ENCODE measurements around the gene CABLES2.

DNA sequence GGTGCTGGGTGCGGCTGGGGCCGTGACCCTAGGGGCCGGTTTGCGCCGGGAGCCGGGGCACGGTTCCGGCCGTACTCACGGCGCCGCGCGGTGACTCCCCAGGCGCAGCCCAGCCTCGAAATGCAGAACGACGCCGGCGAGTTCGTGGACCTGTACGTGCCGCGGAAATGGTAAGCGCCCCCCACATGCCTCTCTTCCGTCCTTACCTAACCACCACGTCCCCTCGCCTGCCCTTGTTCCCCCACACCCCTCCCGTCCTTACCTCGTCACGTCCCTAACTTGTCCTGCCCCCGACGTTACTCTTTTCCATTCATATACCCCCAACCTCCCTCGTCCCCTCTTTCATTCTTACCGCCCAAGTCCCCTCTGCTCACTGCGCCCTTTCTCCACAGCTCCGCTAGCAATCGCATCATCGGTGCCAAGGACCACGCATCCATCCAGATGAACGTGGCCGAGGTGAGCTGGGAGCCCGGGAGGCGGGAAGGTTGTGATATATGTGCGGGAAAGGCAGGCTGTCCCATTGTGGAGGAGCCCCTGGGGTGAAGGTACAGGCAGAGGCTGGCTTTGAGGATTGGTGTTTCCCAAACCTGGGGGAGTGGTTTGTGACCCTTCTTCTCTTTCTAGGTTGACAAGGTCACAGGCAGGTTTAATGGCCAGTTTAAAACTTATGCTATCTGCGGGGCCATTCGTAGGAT, 19.7 kb downstream of the CABLES2 start:
- TF ChIP-seq CEBPB (IDR thresholded peaks at IDR 0.05; ENCODE audit: low read depth, low read length) (no peak), POLR2A (IDR thresholded peaks at IDR 0.05; ENCODE audit: low read depth, low read length) (no peak), RAD21 (IDR thresholded peaks at IDR 0.05; ENCODE audit: low read length) (no peak), MAFK (IDR thresholded peaks at IDR 0.05; ENCODE audit: low read depth, low read length) (no peak), SMC3 (IDR thresholded peaks at IDR 0.05; ENCODE audit: low read depth, low read length) (no peak), MAZ (IDR thresholded peaks at IDR 0.05; ENCODE audit: borderline replicate concordance, low read depth, low read length) (no peak), FOS (IDR thresholded peaks at IDR 0.05; ENCODE audit: low read depth, low read length) (no peak), NFE2L2 (IDR thresholded peaks at IDR 0.05; ENCODE audit: low read depth, low read length) (no peak), CHD1 (IDR thresholded peaks at IDR 0.05; ENCODE audit: low read depth, low read length) (no peak), RCOR1 (IDR thresholded peaks at IDR 0.05; ENCODE audit: insufficient replicate concordance, low read length) (no peak)
- TF ChIP-seq, protein P1, sequence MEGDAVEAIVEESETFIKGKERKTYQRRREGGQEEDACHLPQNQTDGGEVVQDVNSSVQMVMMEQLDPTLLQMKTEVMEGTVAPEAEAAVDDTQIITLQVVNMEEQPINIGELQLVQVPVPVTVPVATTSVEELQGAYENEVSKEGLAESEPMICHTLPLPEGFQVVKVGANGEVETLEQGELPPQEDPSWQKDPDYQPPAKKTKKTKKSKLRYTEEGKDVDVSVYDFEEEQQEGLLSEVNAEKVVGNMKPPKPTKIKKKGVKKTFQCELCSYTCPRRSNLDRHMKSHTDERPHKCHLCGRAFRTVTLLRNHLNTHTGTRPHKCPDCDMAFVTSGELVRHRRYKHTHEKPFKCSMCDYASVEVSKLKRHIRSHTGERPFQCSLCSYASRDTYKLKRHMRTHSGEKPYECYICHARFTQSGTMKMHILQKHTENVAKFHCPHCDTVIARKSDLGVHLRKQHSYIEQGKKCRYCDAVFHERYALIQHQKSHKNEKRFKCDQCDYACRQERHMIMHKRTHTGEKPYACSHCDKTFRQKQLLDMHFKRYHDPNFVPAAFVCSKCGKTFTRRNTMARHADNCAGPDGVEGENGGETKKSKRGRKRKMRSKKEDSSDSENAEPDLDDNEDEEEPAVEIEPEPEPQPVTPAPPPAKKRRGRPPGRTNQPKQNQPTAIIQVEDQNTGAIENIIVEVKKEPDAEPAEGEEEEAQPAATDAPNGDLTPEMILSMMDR (conservative IDR thresholded peaks at IDR 0.05; ENCODE audit: low read depth, low read length), result no peak
- TF ChIP-seq, protein P2, sequence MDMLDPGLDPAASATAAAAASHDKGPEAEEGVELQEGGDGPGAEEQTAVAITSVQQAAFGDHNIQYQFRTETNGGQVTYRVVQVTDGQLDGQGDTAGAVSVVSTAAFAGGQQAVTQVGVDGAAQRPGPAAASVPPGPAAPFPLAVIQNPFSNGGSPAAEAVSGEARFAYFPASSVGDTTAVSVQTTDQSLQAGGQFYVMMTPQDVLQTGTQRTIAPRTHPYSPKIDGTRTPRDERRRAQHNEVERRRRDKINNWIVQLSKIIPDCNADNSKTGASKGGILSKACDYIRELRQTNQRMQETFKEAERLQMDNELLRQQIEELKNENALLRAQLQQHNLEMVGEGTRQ (IDR thresholded peaks at IDR 0.05; ENCODE audit: low read depth, low read length), result no peak

All from IMR-90 (cell line).